Left ventricle myocardium inferior (tissue), 1 donor: ENCODE results near the gene LRP1B. TPM values are rescaled to one million over a fixed set of nuclear protein-coding genes. Genes with fewer than 3 reads are reported as not detected.

Experiments used
- DNase-seq: peaks from one replicate; pipeline ENCODE4 v3.0.0-alpha.2; 2020
- H3K27ac ChIP-seq: fragments of 200-600 bp; replicated peaks from 2 replicates; pipeline ENCODE4 v1.8.0; 2021
- H3K27me3 ChIP-seq: fragments of 200-600 bp; 2 replicates; pipeline ENCODE4 v1.8.0; 2021; ENCODE audit warnings: low read depth
- H3K36me3 ChIP-seq: fragments of 200-600 bp; 2 replicates; pipeline ENCODE4 v1.8.0; 2021
- H3K4me1 ChIP-seq: fragments of 200-600 bp; 2 replicates; pipeline ENCODE4 v1.8.0; 2021
- H3K4me3 ChIP-seq: fragments of 200-600 bp; 2 replicates; pipeline ENCODE4 v1.8.0; 2021; ENCODE audit warnings: mild to moderate bottlenecking, moderate library complexity
- H3K9me3 ChIP-seq: fragments of 200-600 bp; replicated peaks from 2 replicates; pipeline ENCODE4 v1.8.0; 2021
- intact Hi-C: fragments of 100-400 bp; cut with micrococcal nuclease; formaldehyde crosslinking; loops from one replicate; pipeline ENCODE4 v1.11.0; 2022
- total RNA-seq: library from RNA; stranded (reverse); fragmentation: NEBNext Ultra II Directional; extraction: Animal tissue kit (Norgen Biotek cat#: 25700); gene quantifications from one replicate; pipeline ENCODE4 v1.2.1, GENCODE V29; 2021
- TF ChIP-seq, protein P1 (sequence below): fragments of 200-600 bp; IDR thresholded peaks from 2 replicates; pipeline ENCODE4 v1.8.0; 2021; ENCODE audit warnings: antibody characterized with exemption, mild to moderate bottlenecking, borderline replicate concordance
- donor health status: DM: no; HTN: yes; CAD: no; lungs with severe emphysema.

LRP1B gene
- total RNA-seq, 1 donor from 2014 or later, result 0.08 TPM

DNA sequence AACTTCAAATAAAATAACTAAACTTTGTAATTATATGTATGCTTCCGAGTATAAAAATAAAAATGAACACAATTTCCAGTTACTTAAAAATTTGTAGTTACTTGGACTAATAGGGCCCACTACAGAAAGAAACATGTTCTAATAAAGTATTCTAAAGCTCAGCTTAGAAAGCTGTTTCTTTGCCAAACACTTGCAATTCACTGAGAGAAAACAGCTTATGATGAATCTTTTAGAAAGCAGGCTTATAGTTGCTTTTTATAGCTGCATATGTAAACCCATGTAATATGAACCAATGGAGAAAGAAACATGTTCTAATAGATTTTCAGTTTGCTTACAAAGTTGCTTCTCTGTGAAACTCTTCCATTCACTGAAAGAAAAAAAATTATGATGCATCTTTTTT is 766.0 kb downstream of the LRP1B start:
- Histone ChIP-seq H3K9me3 (no peaks in the 10 kb centered on the region), H3K4me3 (no peak overlapping the region), H3K4me1 (no peaks in the 10 kb centered on the region), H3K27ac (no peak overlapping the region), H3K36me3 (no peaks in the 10 kb centered on the region), H3K27me3 (no peaks in the 10 kb centered on the region)
- intact Hi-C loops, result no loop called here
- TF ChIP-seq, protein P1, sequence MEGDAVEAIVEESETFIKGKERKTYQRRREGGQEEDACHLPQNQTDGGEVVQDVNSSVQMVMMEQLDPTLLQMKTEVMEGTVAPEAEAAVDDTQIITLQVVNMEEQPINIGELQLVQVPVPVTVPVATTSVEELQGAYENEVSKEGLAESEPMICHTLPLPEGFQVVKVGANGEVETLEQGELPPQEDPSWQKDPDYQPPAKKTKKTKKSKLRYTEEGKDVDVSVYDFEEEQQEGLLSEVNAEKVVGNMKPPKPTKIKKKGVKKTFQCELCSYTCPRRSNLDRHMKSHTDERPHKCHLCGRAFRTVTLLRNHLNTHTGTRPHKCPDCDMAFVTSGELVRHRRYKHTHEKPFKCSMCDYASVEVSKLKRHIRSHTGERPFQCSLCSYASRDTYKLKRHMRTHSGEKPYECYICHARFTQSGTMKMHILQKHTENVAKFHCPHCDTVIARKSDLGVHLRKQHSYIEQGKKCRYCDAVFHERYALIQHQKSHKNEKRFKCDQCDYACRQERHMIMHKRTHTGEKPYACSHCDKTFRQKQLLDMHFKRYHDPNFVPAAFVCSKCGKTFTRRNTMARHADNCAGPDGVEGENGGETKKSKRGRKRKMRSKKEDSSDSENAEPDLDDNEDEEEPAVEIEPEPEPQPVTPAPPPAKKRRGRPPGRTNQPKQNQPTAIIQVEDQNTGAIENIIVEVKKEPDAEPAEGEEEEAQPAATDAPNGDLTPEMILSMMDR, result no peak
- DNase-seq, result no peak

DNA sequence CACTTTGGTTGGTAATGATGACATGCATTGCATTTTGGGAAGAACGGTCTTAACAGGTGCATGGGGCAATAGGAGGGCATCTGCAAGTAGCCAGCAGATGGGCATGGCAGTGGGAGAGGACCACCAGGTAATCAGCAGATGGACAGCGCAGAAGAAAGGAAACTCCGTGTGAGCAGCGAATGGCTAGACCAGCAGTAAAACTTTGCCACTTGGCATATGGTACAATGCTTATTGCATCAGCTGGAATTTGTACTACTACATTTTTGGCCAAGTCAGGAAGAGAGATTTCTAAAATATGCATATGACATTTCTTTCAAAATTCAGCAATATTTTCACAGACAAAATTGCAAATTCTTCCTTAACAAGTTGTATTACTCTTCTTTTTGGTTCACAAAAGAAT is 768.5 kb downstream of the LRP1B start:
- Histone ChIP-seq H3K27ac (no peak overlapping the region), H3K36me3 (no peaks in the 10 kb centered on the region), H3K4me3 (no peak overlapping the region), H3K27me3 (no peaks in the 10 kb centered on the region), H3K9me3 (no peaks in the 10 kb centered on the region), H3K4me1 (no peaks in the 10 kb centered on the region)
- intact Hi-C loops, result no loop called here
- DNase-seq, result no peak
- TF ChIP-seq, protein P1, result no peak

GRCh38 chr2:141348481-141348880 is 782.3 kb downstream of the LRP1B start:
- Histone ChIP-seq H3K4me3 (no peak overlapping the region), H3K9me3 (no peaks in the 10 kb centered on the region), H3K4me1 (no peaks in the 10 kb centered on the region), H3K27ac (no peak overlapping the region), H3K36me3 (no peaks in the 10 kb centered on the region), H3K27me3 (no peaks in the 10 kb centered on the region)
- TF ChIP-seq, protein P1, result no peak
- intact Hi-C loops, result no loop called here
- no peak for DNase-seq

- Histone ChIP-seq H3K4me3 (no peak overlapping the region), H3K27ac (no peak overlapping the region), H3K9me3 (no peaks in the 10 kb centered on the region), H3K36me3 (no peaks in the 10 kb centered on the region), H3K27me3 (no peaks in the 10 kb centered on the region), H3K4me1 (no peaks in the 10 kb centered on the region)
- no peak for DNase-seq
- TF ChIP-seq, protein P1, result no peak
- intact Hi-C loops, result no loop called here
These were observed 789.4 kb downstream of the LRP1B start for GRCh38 chr2:141341444-141341843.

GRCh38 chr2:141331127-141331526 is 799.7 kb downstream of the LRP1B start:
- H3K4me1 ChIP-seq, result no peaks in the 10 kb centered on the region
- intact Hi-C loops, result no loop called here
- H3K9me3 ChIP-seq, result no peaks in the 10 kb centered on the region
- no peak for DNase-seq
- TF ChIP-seq, protein P1, result no peak
- H3K27ac ChIP-seq, result no peak overlapping the region
- H3K36me3 ChIP-seq, result no peaks in the 10 kb centered on the region
- no peak overlapping the region for H3K4me3 ChIP-seq
- no peaks in the 10 kb centered on the region for H3K27me3 ChIP-seq

DNA sequence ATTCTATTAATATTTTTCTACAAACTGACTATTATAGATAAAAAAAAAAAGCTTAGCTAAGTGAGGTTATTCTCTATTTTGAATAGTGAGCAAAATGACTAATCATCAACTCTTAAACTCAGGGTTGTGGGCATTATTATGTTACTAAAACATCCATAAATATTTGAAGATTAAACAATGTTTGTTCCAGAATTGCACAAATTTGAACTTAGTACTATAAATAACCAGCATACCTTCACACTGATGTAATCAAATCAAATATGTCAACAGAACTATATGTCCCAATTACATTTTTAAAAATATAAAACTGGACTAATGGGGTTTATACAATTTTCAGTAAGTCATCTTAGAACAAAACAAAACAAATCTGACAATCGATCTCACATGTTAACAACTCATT is 800.9 kb downstream of the LRP1B start:
- TF ChIP-seq, protein P1, result no peak
- intact Hi-C loops, result no loop called here
- Histone ChIP-seq H3K9me3 (no peaks in the 10 kb centered on the region), H3K27me3 (no peaks in the 10 kb centered on the region), H3K36me3 (no peaks in the 10 kb centered on the region), H3K4me3 (no peak overlapping the region), H3K4me1 (no peaks in the 10 kb centered on the region), H3K27ac (no peak overlapping the region)
- no peak for DNase-seq
